Left lung (tissue), 10 donors: ENCODE measurements around the gene IFI16. TPM values are rescaled to one million over a fixed set of nuclear protein-coding genes. Genes with fewer than 3 reads are reported as not detected.

Experiments used
- ATAC-seq: fragments of 200-7000 bp; cut with Tn5 transposase; one replicate; pipeline ENCODE4 v1.9.1; 2020; ENCODE audit warnings: moderate library complexity
- DNase-seq, 4 donors: peaks; one replicate each; pipeline ENCODE4 v3.0.0-alpha.2; 2013 to 2020
- H3K27ac ChIP-seq, 2 donors: fragments of 200-600 bp; sonication (generic) in 1 of 2; one replicate each; pipeline versions ENCODE4 v1.5.0 to v1.8.0; 2020 to 2021
- H3K27me3 ChIP-seq, 2 donors: fragments of 200-600 bp; sonication (generic) in 1 of 2; one replicate each; pipeline versions ENCODE4 v1.5.0 to v1.8.0; 2020 to 2021
- H3K36me3 ChIP-seq, 2 donors: fragments of 200-600 bp; sonication (generic) in 1 of 2; one replicate each; pipeline versions ENCODE4 v1.5.0 to v1.8.0; 2020 to 2021
- H3K4me1 ChIP-seq, 2 donors: fragments of 200-600 bp; one replicate each; pipeline ENCODE4 v1.8.0; 2021
- H3K4me3 ChIP-seq, 2 donors: fragments of 200-600 bp; sonication (generic) in 1 of 2; one replicate each; pipeline versions ENCODE4 v1.5.0 to v1.8.0; 2020 to 2021; ENCODE audit warnings: mild to moderate bottlenecking in 1 of 2
- H3K9me3 ChIP-seq, 2 donors: fragments of 200-600 bp; sonication (generic) in 1 of 2; one replicate each; pipeline versions ENCODE4 v1.5.0 to v1.8.0; 2020 to 2021
- CTCF ChIP-seq, 2 donors: fragments of 200-600 bp; sonication (generic) in 1 of 2; IDR thresholded peaks; one replicate each; pipeline versions ENCODE4 v1.5.0 to v1.8.0; 2021; ENCODE audit warnings: antibody characterized with exemption in 2 of 2
- intact Hi-C, 2 donors: fragments of 100-400 bp; cut with DNase I; formaldehyde crosslinking; loops; one replicate each; pipeline versions ENCODE4 v1.11.2 to v1.14.2; 2022
- polyA plus RNA-seq, 6 donors: library from polyadenylated mRNA; unstranded; fragments of 120-200 nt; gene quantifications; one replicate each; pipeline ENCODE4 v1.2.1, GENCODE V29; 2013; ENCODE audit not compliant: insufficient read length in 6 of 6
- total RNA-seq, 2 donors: library from RNA; stranded (reverse); fragmentation: NEBNext Ultra II Directional; extraction: Animal tissue kit (Norgen Biotek cat#: 25700); gene quantifications; one replicate each; pipeline ENCODE4 v1.2.1, GENCODE V29; 2021
- donor health status: DM: no; HTN: yes; CAD: no.
- donor health status: DM: no; HTN: no; CAD: no.

Gene IFI16
- total and polyA plus RNA-seq, 8 donors = 69.7 to 132 (median 106) TPM

GRCh38 chr1:158998037-158998780, 11.5 kb upstream of the IFI16 start:
- H3K9me3 ChIP-seq = no peaks in the 10 kb centered on the region
- H3K27ac ChIP-seq = peak overlapping the region; percentile 85 to 90
- H3K36me3 ChIP-seq = no peaks in the 10 kb centered on the region
- ATAC-seq (peak; percentile 16), DNase-seq (no peak)
- no peak for TF ChIP-seq CTCF (IDR thresholded peaks at IDR 0.05)
- H3K4me3 ChIP-seq = peak overlapping the region in 1 of 2 donors; percentile 18
- intact Hi-C loops = loop anchor here in 1 of 2 donors (10.0 kb wide), 1 partner anchor 793 kb away; no protein-coding TSS in a partner anchor
- H3K27me3 ChIP-seq = no peaks in the 10 kb centered on the region
- H3K4me1 ChIP-seq = peaks cover 0 to 37% of the 10 kb centered on the region in 2 donors

- DNase-seq = peak in 3 of 4 donors; percentile 43 to 82 (median 77)
These were observed 10.9 kb upstream of the IFI16 start for GRCh38 chr1:158998781-158999161.

GRCh38 chr1:158999316-159000069, 10.2 kb upstream of the IFI16 start:
- intact Hi-C loops = loop anchor here in 1 of 2 donors (10.0 kb wide), 1 partner anchor 795 kb away; no protein-coding TSS in a partner anchor

More at GRCh38 chr1:158998781-158999161, 10.9 kb upstream of the IFI16 start:
- Histone ChIP-seq H3K9me3 (no peaks in the 10 kb centered on the region), H3K4me3 (peak overlapping the region; percentile 18 to 21), H3K4me1 (peaks cover 0 to 37% of the 10 kb centered on the region in 2 donors), H3K27ac (peak overlapping the region; percentile 85 to 90), H3K36me3 (no peaks in the 10 kb centered on the region), H3K27me3 (no peaks in the 10 kb centered on the region)
- peak; percentile 80 to 91 for TF ChIP-seq CTCF (IDR thresholded peaks at IDR 0.05)
- intact Hi-C loops = loop anchor here in 1 of 2 donors (10.0 kb wide), 1 partner anchor 794 kb away; no protein-coding TSS in a partner anchor
- peak; percentile 80 for ATAC-seq

GRCh38 chr1:159000070-159000409, 9.7 kb upstream of the IFI16 start:
- ATAC-seq (peak; percentile 10), DNase-seq (no peak)
- H3K4me1 ChIP-seq = peaks cover 0 to 38% of the 10 kb centered on the region in 2 donors
- H3K9me3 ChIP-seq = no peaks in the 10 kb centered on the region
- intact Hi-C loops = no loop called here
- no peaks in the 10 kb centered on the region for H3K27me3 ChIP-seq
- H3K36me3 ChIP-seq = no peaks in the 10 kb centered on the region
- peak overlapping the region; percentile 18 to 21 for H3K4me3 ChIP-seq
- no peak for TF ChIP-seq CTCF (IDR thresholded peaks at IDR 0.05)
- H3K27ac ChIP-seq = peak overlapping the region; percentile 85 to 90

More at GRCh38 chr1:158999316-159000069, 10.2 kb upstream of the IFI16 start:
- ATAC-seq (peak; percentile 84), DNase-seq (peak in 3 of 4 donors; percentile 71 to 93 (median 89))
- H3K27me3 ChIP-seq = no peaks in the 10 kb centered on the region
- peak overlapping the region; percentile 18 to 21 for H3K4me3 ChIP-seq
- peak overlapping the region; percentile 85 to 90 for H3K27ac ChIP-seq
- TF ChIP-seq CTCF (IDR thresholded peaks at IDR 0.05) = no peak
- no peaks in the 10 kb centered on the region for H3K9me3 ChIP-seq
- H3K4me1 ChIP-seq = peaks cover 0 to 37% of the 10 kb centered on the region in 2 donors
- no peaks in the 10 kb centered on the region for H3K36me3 ChIP-seq

DNA sequence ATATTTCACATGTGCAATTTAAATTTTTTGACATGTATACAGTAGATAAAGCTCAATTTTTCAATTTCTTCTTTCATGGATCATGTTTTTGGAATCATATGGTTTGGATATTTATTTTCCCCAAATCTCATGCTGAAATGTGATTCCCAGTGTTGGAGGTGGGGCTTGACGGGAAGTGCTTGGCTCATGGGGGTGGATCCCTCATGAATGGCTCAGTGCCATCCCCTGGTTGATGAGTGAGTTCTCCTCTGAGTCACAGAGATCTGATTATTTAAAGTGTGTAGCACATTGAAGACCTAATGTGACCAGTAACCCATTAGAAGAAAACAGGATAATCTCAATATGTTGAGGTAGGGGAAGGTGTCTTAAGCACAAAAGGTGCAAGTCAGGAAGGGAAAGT, 9.1 kb upstream of the IFI16 start:
- no peak for TF ChIP-seq CTCF (IDR thresholded peaks at IDR 0.05)
- intact Hi-C loops = no loop called here
- Histone ChIP-seq H3K27ac (peak overlapping the region; percentile 85 to 90), H3K27me3 (no peaks in the 10 kb centered on the region), H3K9me3 (no peaks in the 10 kb centered on the region), H3K36me3 (no peaks in the 10 kb centered on the region), H3K4me1 (peaks cover 0 to 44% of the 10 kb centered on the region in 2 donors), H3K4me3 (peak overlapping the region; percentile 18 to 21)
- ATAC-seq (peak; percentile 71), DNase-seq (peak in 3 of 4 donors; percentile 73 to 89 (median 78))
